ENCODE measurements around the gene REM2.
"Not testable (repeated sequence)": the region's sequence is repeated elsewhere in the genome, so short reads cannot be mapped to it uniquely, and the experiment has no call there.

The REM2 gene

GRCh38 chr14:22848351-22849164 lies 34.5 kb upstream of the REM2 start:
- peak; percentile 88 to 89 for DNase-seq (ENCODE audit: low read depth in 2 of 2)

GRCh38 chr14:22849212-22849819 lies 33.7 kb upstream of the REM2 start:
- DNase-seq (ENCODE audit: low read depth in 2 of 2): no peak

- DNase-seq (ENCODE audit: low read depth in 2 of 2): peak in 1 of 2 experiments; percentile 54
Measured at GRCh38 chr14:22850944-22851764, 31.9 kb upstream of the REM2 start.

GRCh38 chr14:22852178-22852577 lies 30.8 kb upstream of the REM2 start:
- not testable (repeated sequence) for DNase-seq (ENCODE audit: low read depth in 2 of 2)

- DNase-seq (ENCODE audit: low read depth in 2 of 2): no peak
Measured at GRCh38 chr14:22852599-22852939, 30.5 kb upstream of the REM2 start.

- peak in 1 of 2 experiments; percentile 64 for DNase-seq (ENCODE audit: low read depth in 2 of 2)
Measured at GRCh38 chr14:22852940-22853767, 29.9 kb upstream of the REM2 start.

- DNase-seq (ENCODE audit: low read depth in 2 of 2): not testable (repeated sequence)
Measured at GRCh38 chr14:22854296-22854695, 28.7 kb upstream of the REM2 start.

- no peak for DNase-seq (ENCODE audit: low read depth in 2 of 2)
Measured at GRCh38 chr14:22854963-22855724, 27.9 kb upstream of the REM2 start.

GRCh38 chr14:22856428-22856827 lies 26.6 kb upstream of the REM2 start:
- DNase-seq (ENCODE audit: low read depth in 2 of 2): no peak

- DNase-seq (ENCODE audit: low read depth in 2 of 2): not testable (repeated sequence)
Measured at GRCh38 chr14:22860377-22860776, 22.6 kb upstream of the REM2 start.

- no peak for DNase-seq (ENCODE audit: low read depth in 2 of 2)
Measured at GRCh38 chr14:22861651-22862050, 21.4 kb upstream of the REM2 start.

- no peak for DNase-seq (ENCODE audit: low read depth in 2 of 2)
Measured at GRCh38 chr14:22864979-22865378, 18.0 kb upstream of the REM2 start.

- DNase-seq (ENCODE audit: low read depth in 2 of 2): no peak
Measured at GRCh38 chr14:22865424-22866405, 17.3 kb upstream of the REM2 start.

- DNase-seq (ENCODE audit: low read depth in 2 of 2): no peak
Measured at GRCh38 chr14:22866874-22867273, 16.1 kb upstream of the REM2 start.

GRCh38 chr14:22870811-22871223 lies 12.2 kb upstream of the REM2 start:
- no peak for DNase-seq (ENCODE audit: low read depth in 2 of 2)

GRCh38 chr14:22871224-22872032 lies 11.6 kb upstream of the REM2 start, which contains the start of gene LRP10:
Gene LRP10, plus strand, starts transcription at chr14:22871740. Its CDS starts 564 bp downstream, at chr14:22872304.
- no peak for DNase-seq (ENCODE audit: low read depth in 2 of 2)

- DNase-seq (ENCODE audit: low read depth in 2 of 2): peak in 1 of 2 experiments; percentile 61
Measured at GRCh38 chr14:22872033-22872832, 10.8 kb upstream of the REM2 start.

Measured in fibroblast of skin of left quadriceps (primary cell).